K562 (cell line): ENCODE results near the gene ARHGEF6. TPM values are rescaled to one million over a fixed set of nuclear protein-coding genes. Genes with fewer than 3 reads are reported as not detected.
A peak's percentile ranks its signal among the peaks of the same experiment; 100 is the strongest.

ENCODE experiments used
- CEBPG ChIP-seq, 3 experiments: fragments of 200-800 bp in 1 of 3; sonication (Bioruptor generic) in 1 of 3; sonication (generic) in 1 of 3; formaldehyde crosslinking in 1 of 3; IDR thresholded peaks in 2 of 3; conservative IDR thresholded peaks in 1 of 3; 2 replicates each; pipeline versions ENCODE4 v1.6.1 to v1.8.0; 2016 to 2022; ENCODE audit warnings: missing compliant biosample characterization in 2 of 3, missing genetic modification characterization in 2 of 3, mild to moderate bottlenecking in 1 of 3, missing genetic modification reagents in 1 of 3
- RCOR1 ChIP-seq, 2 experiments: IDR thresholded peaks; 2 replicates each; pipeline ENCODE4 v1.6.1; 2012; ENCODE audit warnings: low read depth in 2 of 2, low read length in 2 of 2, borderline replicate concordance in 1 of 2, improper control_type of control experiment in 1 of 2
- polyA plus RNA-seq, 8 experiments: library from polyadenylated mRNA; depleted of rRNA in 4 of 8; stranded (reverse) in 5 of 8; unstranded in 3 of 8; fragments of >200 nt; fragmentation: Nextera tagmentation in 2 of 8; fragmentation: Illumina TruSeq in 1 of 8; extraction: Ambion mirVana in 2 of 8; extraction: Trizol in 1 of 8; gene quantifications; 2 replicates each; pipeline versions ENCODE4 v1.2.1 to v1.2.3, GENCODE V29; 2011 to 2014; ENCODE audit warnings: inconsistent platforms in 1 of 8, missing spikeins in 1 of 8
- total RNA-seq, 7 experiments: library from RNA; depleted of rRNA in 6 of 7; stranded (reverse); fragments of >200 nt in 6 of 7; fragmentation: Illumina TruSeq in 2 of 7; extraction: Trizol in 2 of 7; gene quantifications; 2 replicates each; pipeline versions ENCODE4 v1.2.1 to v1.2.3, GENCODE V29; 2011 to 2021; ENCODE audit warnings: low replicate concordance in 1 of 7
- TF ChIP-seq, protein P1 (sequence below), 2 experiments: fragments of 450-650 bp in 1 of 2; sonication (generic) in 1 of 2; formaldehyde crosslinking in 1 of 2; IDR thresholded peaks; 2 replicates each; pipeline versions ENCODE4 v1.7.1 to v1.9.0; 2016 to 2022; ENCODE audit warnings: inconsistent platforms in 1 of 2, mild to moderate bottlenecking in 1 of 2, missing genetic modification reagents in 1 of 2

Gene ARHGEF6
- total and polyA plus RNA-seq, 9 of the 15 experiments (the other 6 are each of a cell fraction or from before 2014, with no cell fraction given) = 2.9 to 22.1 (median 13.3) TPM

DNA sequence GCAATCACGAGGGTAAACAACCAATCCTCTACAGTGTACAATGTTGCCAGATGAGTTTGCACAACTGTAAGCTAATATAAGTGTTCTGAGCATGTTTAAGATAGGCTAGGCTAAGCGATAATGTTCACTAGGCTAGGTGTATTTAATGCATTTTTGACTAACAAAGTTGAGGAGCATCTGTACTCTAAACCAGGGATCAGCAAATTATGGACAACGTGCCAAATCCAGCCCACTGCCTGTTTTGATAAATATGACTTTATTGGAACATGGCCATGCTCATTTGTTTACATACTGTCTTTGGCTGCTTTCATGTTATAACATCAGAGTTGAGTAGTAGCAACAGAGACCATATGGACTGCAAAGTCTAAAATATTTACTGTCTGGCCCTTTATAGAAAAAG lies 46.3 kb upstream of the ARHGEF6 start (continued):
- TF ChIP-seq, protein P1, sequence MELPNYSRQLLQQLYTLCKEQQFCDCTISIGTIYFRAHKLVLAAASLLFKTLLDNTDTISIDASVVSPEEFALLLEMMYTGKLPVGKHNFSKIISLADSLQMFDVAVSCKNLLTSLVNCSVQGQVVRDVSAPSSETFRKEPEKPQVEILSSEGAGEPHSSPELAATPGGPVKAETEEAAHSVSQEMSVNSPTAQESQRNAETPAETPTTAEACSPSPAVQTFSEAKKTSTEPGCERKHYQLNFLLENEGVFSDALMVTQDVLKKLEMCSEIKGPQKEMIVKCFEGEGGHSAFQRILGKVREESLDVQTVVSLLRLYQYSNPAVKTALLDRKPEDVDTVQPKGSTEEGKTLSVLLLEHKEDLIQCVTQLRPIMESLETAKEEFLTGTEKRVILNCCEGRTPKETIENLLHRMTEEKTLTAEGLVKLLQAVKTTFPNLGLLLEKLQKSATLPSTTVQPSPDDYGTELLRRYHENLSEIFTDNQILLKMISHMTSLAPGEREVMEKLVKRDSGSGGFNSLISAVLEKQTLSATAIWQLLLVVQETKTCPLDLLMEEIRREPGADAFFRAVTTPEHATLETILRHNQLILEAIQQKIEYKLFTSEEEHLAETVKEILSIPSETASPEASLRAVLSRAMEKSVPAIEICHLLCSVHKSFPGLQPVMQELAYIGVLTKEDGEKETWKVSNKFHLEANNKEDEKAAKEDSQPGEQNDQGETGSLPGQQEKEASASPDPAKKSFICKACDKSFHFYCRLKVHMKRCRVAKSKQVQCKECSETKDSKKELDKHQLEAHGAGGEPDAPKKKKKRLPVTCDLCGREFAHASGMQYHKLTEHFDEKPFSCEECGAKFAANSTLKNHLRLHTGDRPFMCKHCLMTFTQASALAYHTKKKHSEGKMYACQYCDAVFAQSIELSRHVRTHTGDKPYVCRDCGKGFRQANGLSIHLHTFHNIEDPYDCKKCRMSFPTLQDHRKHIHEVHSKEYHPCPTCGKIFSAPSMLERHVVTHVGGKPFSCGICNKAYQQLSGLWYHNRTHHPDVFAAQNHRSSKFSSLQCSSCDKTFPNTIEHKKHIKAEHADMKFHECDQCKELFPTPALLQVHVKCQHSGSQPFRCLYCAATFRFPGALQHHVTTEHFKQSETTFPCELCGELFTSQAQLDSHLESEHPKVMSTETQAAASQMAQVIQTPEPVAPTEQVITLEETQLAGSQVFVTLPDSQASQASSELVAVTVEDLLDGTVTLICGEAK (IDR thresholded peaks at IDR 0.05) = 0 out of 2 replicates have a peak, but pooled peaks have one; percentile 14
- TF ChIP-seq, protein P1 (CRISPR knock-in tag; IDR thresholded peaks at IDR 0.05) = no peak
- TF ChIP-seq CEBPG (CRISPR knock-in tag; IDR thresholded peaks at IDR 0.05) (no peak), CEBPG (tag; conservative IDR thresholded peaks at IDR 0.05 in 1 of 2, IDR thresholded peaks at IDR 0.05 in 1 of 2) (no peak), RCOR1 (IDR thresholded peaks at IDR 0.05; ENCODE audit: borderline replicate concordance in 1 of 2, low read depth in 2 of 2, low read length in 2 of 2) (no peak)
